HG03196 (cell line): Measurements from ENCODE around the gene WWOX.

Experiments
- ATAC-seq: cut with Tn5 transposase; IDR thresholded peaks from one replicate; pipeline ENCODE4 v1.9.1; 2021; ENCODE audit not compliant: unreplicated experiment

The WWOX gene

GRCh38 chr16:78326731-78327130, 227.3 kb downstream of the WWOX start:
- ATAC-seq: no peak

GRCh38 chr16:78331731-78332130, 232.3 kb downstream of the WWOX start:
- ATAC-seq: no peak

- ATAC-seq: no peak
Measured at GRCh38 chr16:78333808-78334207, 234.4 kb downstream of the WWOX start.

GRCh38 chr16:78340590-78340989, 241.1 kb downstream of the WWOX start:
- no peak for ATAC-seq

- no peak for ATAC-seq
Measured at GRCh38 chr16:78348068-78348467, 248.6 kb downstream of the WWOX start.

- ATAC-seq: no peak
Measured at GRCh38 chr16:78348886-78349285, 249.4 kb downstream of the WWOX start.

- no peak for ATAC-seq
Measured at GRCh38 chr16:78352184-78352583, 252.7 kb downstream of the WWOX start.

- no peak for ATAC-seq
Measured at GRCh38 chr16:78353640-78354275, 254.3 kb downstream of the WWOX start.

GRCh38 chr16:78362524-78363135, 263.2 kb downstream of the WWOX start:
- no peak for ATAC-seq

GRCh38 chr16:78363843-78364555, 264.5 kb downstream of the WWOX start:
- no peak for ATAC-seq

GRCh38 chr16:78364556-78364880, 265.1 kb downstream of the WWOX start:
- no peak for ATAC-seq

GRCh38 chr16:78365366-78365765, 265.9 kb downstream of the WWOX start:
- no peak for ATAC-seq

- ATAC-seq: no peak
Measured at GRCh38 chr16:78368121-78369102, 269.0 kb downstream of the WWOX start.

- no peak for ATAC-seq
Measured at GRCh38 chr16:78372277-78372676, 272.8 kb downstream of the WWOX start.

GRCh38 chr16:78375055-78375679, 275.7 kb downstream of the WWOX start:
- no peak for ATAC-seq

GRCh38 chr16:78376452-78376851, 277.0 kb downstream of the WWOX start:
- no peak for ATAC-seq

GRCh38 chr16:78377312-78377711, 277.9 kb downstream of the WWOX start:
- no peak for ATAC-seq

GRCh38 chr16:78381060-78381459, 281.6 kb downstream of the WWOX start:
- ATAC-seq: no peak

- ATAC-seq: no peak
Measured at GRCh38 chr16:78383118-78383517, 283.7 kb downstream of the WWOX start.

- no peak for ATAC-seq
Measured at GRCh38 chr16:78385086-78385805, 285.8 kb downstream of the WWOX start.
